NCI-H2107 (cell line): Measurements from ENCODE around the gene ARHGEF38.
"Not testable (repeated sequence)": the region's sequence is repeated elsewhere in the genome, so short reads cannot be mapped to it uniquely, and the experiment has no call there.

Experiments used
- DNase-seq: peaks from one replicate; lab custom pipeline; 2025; lab: John Stamatoyannopoulos, UW

Gene ARHGEF38

DNA sequence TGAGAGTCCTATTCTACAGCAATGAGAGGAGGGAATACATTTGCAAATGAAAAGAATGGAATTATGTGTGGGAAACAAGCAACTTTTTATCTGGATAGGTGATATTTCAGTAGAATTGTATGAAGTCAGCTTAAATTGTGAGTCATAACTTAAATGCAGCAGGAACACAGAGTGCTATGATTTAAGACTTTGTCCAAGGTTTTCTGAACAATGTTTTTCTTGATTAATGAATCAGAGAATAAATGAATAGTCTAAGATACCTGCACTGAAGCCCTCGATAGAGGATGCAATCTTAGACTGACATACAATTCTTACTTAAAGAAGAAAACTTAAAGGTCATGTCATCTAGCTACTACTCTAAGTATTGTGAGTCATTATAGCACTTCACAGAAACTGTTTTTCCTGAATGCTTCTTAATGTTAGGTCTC is 8.0 kb downstream of the ARHGEF38 start:
- no peak for DNase-seq

- no peak for DNase-seq
Observed at GRCh38 chr4:105563352-105563751, 10.9 kb downstream of the ARHGEF38 start.

DNA sequence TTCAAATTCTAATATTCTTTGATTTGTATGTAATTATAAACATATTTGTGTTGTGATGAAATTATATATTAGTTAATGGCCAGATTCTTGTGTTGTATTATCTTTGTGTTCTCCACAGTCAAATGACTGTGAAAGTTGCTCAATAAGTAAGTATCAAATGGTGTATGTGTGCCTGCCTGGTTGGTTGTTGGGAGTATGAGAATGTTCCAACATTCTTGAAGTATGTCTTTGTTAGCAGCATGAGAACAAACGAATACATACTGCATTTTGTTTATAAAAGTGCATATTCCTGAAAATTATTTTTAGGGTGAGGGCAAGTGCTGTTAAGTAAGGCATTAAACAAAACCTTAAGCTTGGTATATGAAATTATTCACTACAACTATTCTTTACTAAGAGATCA is 16.2 kb downstream of the ARHGEF38 start:
- DNase-seq, result no peak

DNA sequence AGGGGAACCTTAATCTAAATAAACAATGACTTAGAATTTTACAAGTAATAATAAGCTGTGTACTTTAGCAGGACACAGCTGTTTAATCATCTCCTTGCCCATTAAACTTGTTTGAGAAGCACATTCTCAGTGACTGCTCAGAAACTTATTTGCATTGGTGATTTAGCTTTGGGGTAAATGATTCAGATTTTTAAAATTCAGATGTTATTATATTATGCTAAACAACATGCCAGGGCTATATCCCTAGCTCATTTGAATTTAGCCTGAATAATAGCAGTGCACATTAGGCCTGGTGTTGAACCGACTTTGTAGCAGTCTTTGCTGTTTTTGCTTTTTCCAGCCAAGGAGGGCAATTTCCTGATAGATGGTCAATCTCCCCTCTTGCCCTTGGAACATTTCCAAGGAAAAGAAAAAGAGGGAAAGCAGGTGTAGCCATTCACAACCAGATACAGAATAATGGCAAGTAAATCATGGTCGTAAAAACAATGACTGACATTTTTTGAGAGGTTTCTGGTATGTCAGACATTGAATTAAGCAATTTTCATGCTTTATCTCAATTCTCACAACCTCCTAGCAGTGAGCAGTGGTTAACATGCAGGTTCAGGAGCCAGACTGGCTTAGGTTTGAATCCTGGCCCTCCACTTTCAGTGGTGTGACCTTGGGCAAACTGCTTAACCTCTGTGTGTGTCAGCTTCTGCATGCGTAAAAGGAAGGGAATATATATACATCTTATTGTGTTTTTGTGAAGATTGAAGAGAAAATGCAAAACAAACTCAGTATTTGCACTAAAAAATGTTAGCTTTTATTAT is 16.8 kb downstream of the ARHGEF38 start:
- no peak for DNase-seq

DNA sequence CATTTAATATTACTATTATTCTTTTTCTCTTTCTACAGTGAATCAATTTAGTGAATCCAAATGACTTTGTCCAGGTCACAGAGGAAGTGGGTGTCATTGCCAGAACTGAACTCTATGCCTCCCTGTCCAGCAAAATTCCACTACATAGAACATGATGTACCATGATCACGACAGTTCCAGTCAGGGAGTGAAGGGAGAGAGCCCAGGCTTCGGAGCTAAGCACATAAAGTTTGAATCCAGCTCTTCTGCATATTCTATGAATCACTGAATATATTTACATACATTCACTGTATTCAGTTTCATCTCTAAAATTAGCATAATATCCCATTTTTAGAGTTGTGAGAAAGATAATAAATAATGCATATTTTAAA is 17.4 kb downstream of the ARHGEF38 start:
- DNase-seq, result no peak

DNA sequence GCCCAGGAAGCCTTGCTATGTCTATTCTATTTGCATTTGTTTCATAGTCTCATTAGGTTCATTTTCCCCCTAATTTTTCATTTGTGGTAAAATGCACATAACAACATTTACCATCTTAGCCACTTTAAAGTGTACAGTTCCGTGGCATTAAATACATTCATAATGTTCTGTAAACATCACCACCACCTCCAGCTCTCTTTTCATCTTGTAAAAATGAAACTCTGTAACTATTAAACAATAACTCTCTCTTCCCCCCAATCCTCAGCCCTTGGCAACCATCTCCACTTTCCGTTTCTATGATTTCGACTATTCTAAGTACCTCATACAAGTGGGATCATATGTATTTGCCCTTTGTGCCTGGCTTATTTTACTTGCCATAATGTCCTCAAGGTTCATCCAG is 19.9 kb downstream of the ARHGEF38 start:
- DNase-seq, result no peak

GRCh38 chr4:105586638-105587328 is 34.4 kb downstream of the ARHGEF38 start:
- DNase-seq, result no peak

- no peak for DNase-seq
Observed at GRCh38 chr4:105587841-105588240, 35.4 kb downstream of the ARHGEF38 start.

DNA sequence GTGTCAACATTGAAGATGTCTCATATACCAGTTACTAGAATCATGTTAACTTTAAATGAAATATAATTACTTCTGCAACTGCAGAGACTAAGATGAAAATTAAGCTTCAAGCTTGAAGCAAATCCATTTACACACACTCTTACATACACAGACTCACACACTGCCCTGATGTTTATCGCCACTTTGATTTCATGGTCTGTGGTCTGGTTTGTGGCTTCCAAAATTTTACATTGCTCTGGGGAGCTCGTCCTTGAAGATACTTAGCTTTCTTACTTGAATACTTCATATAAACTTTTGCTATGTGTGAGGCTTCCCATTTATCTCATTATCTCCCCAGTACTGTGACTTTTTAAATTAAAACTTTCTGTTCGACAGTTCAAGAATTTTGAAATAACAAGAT is 35.8 kb downstream of the ARHGEF38 start:
- no peak for DNase-seq

GRCh38 chr4:105591573-105591972 is 39.2 kb downstream of the ARHGEF38 start:
- no peak for DNase-seq

GRCh38 chr4:105594099-105595010 is 41.9 kb downstream of the ARHGEF38 start:
- DNase-seq, result no peak

GRCh38 chr4:105596684-105597083 is 44.3 kb downstream of the ARHGEF38 start:
- DNase-seq, result no peak

GRCh38 chr4:105598052-105598451 is 45.6 kb downstream of the ARHGEF38 start:
- no peak for DNase-seq

DNA sequence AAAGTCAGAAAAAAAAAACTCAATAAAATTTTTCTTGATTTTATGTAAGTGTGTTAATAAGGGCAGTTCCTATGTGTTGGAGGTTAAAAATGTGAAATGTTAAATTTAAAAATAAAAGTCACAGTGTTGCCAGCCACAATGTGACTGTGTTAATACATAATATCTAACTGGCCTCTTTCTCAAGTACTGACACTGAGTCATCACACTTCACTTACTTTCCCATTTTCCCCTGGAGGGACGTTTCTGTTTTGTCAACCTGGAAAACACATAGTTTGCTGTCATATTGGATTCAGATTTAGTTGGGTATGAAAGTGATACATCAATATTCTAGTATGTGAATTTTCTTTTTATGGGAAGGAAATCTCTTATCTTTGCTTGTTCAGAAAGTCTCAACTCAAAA is 46.4 kb downstream of the ARHGEF38 start:
- DNase-seq, result no peak

DNA sequence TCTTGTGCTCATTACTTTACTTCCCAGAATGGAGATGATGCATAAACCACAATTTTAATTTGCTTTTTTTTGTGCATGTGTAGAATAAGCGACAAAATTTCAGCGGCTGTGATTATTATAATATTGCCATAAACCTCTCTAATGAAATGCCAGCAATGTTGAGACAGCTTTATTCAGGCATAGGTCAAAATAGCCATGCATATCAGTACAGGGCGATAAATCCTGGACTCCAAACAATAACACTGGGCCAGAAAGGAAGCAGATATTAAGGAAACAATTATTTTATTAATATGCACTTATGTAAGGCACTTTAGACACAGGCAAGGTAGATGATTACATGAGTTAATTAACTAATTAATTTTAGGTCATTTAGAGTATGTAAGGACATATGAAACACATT is 47.1 kb downstream of the ARHGEF38 start:
- DNase-seq, result no peak

GRCh38 chr4:105599932-105600655 is 47.7 kb downstream of the ARHGEF38 start:
- no peak for DNase-seq

- DNase-seq, result no peak
Observed at GRCh38 chr4:105600951-105601350, 48.5 kb downstream of the ARHGEF38 start.

GRCh38 chr4:105601406-105601805 is 49.0 kb downstream of the ARHGEF38 start:
- no peak for DNase-seq

- no peak for DNase-seq
Observed at GRCh38 chr4:105603158-105603557, 50.7 kb downstream of the ARHGEF38 start.

- DNase-seq, result no peak
Observed at GRCh38 chr4:105605493-105605892, 53.1 kb downstream of the ARHGEF38 start.

GRCh38 chr4:105607876-105608275 is 55.5 kb downstream of the ARHGEF38 start:
- no peak for DNase-seq

DNA sequence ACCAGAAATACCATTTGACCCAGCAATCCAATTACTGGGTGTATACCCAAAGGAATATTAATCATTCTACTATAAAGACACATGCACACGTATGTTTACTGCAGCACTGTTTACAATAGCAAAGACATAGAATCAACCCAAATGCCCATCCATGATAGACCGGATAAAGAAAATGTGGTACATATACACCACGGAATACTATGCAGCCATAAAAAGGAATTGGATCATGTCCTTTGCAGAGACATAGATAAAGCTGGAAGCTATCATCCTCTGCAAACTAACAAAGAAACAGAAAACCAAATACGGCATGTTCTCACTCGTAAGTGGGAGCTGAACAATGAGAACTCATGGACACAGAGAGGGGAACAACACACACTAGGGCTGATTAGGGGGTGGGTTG is 57.4 kb downstream of the ARHGEF38 start:
- not testable (repeated sequence) for DNase-seq
